Stimulated activated CD4-positive, alpha-beta T cell treated with anti-CD3 and anti-CD28 coated beads, Interleukin-12 subunit alpha, Interleukin-12 subunit beta, amount 100 ng/mL, for 4 hours (primary cell): Measurements from ENCODE around the gene EML5.

Experiments used
- DNase-seq: peaks from one replicate; pipeline ENCODE4 v3.0.0-alpha.2; 2020

The EML5 gene

GRCh38 chr14:88612981-88613380, 179.8 kb downstream of the EML5 start:
- no peak for DNase-seq

GRCh38 chr14:88611878-88612277, 180.9 kb downstream of the EML5 start:
- DNase-seq, result no peak

GRCh38 chr14:88607829-88608228, 184.9 kb downstream of the EML5 start:
- DNase-seq, result no peak

GRCh38 chr14:88605594-88605993, 187.2 kb downstream of the EML5 start:
- DNase-seq, result no peak

GRCh38 chr14:88604212-88604611, 188.5 kb downstream of the EML5 start:
- no peak for DNase-seq

- no peak for DNase-seq
Measured at GRCh38 chr14:88599761-88600439, 192.9 kb downstream of the EML5 start.

GRCh38 chr14:88599326-88599725, 193.4 kb downstream of the EML5 start:
- DNase-seq, result no peak

GRCh38 chr14:88598097-88598675, 194.6 kb downstream of the EML5 start:
- DNase-seq, result no peak

- no peak for DNase-seq
Measured at GRCh38 chr14:88597601-88598000, 195.2 kb downstream of the EML5 start.

GRCh38 chr14:88597038-88597437, 195.7 kb downstream of the EML5 start:
- no peak for DNase-seq

GRCh38 chr14:88592031-88592430, 200.7 kb downstream of the EML5 start:
- no peak for DNase-seq

- DNase-seq, result no peak
Measured at GRCh38 chr14:88590173-88590572, 202.6 kb downstream of the EML5 start.

GRCh38 chr14:88588081-88588480, 204.7 kb downstream of the EML5 start:
- DNase-seq, result no peak

- no peak for DNase-seq
Measured at GRCh38 chr14:88584451-88584850, 208.3 kb downstream of the EML5 start.

GRCh38 chr14:88576222-88576621, 216.5 kb downstream of the EML5 start:
- no peak for DNase-seq

- no peak for DNase-seq
Measured at GRCh38 chr14:88572117-88572516, 220.6 kb downstream of the EML5 start.

- no peak for DNase-seq
Measured at GRCh38 chr14:88568196-88568595, 224.6 kb downstream of the EML5 start.

GRCh38 chr14:88565427-88565826, 227.3 kb downstream of the EML5 start:
- no peak for DNase-seq

- no peak for DNase-seq
Measured at GRCh38 chr14:88563845-88564244, 228.9 kb downstream of the EML5 start.

- peak; percentile 83 for DNase-seq
Measured at GRCh38 chr14:88562831-88563686, 229.7 kb downstream of the EML5 start, which contains the start of gene ZC3H14. Gene ZC3H14, plus strand, starts transcription at chr14:88563037. Its CDS starts 97 bp downstream, at chr14:88563134.

- DNase-seq, result no peak
Measured at GRCh38 chr14:88562532-88562830, 230.3 kb downstream of the EML5 start.
